Neural progenitor cell (in vitro differentiated cells): ENCODE measurements around the gene STOML1. TPM values are rescaled to one million over a fixed set of nuclear protein-coding genes. Genes with fewer than 3 reads are reported as not detected.

ENCODE experiments used
- DNase-seq: peaks from one replicate; pipeline ENCODE4 v3.0.0-alpha.2; 2016; ENCODE audit warnings: low spot score
- H2AFZ ChIP-seq: fragments of 200-600 bp; sonication (generic); replicated peaks from 2 replicates; pipeline ENCODE4 v1.6.1; 2016; ENCODE audit warnings: antibody characterized with exemption
- H3F3A ChIP-seq: fragments of 200-600 bp; sonication (generic); 2 replicates; pipeline ENCODE4 v1.6.1; 2016; ENCODE audit warnings: antibody characterized with exemption, low read depth
- H3K27ac ChIP-seq: fragments of 200-600 bp; sonication (generic); 2 replicates; pipeline ENCODE4 v1.5.1; 2016; ENCODE audit warnings: mild to moderate bottlenecking
- H3K27me3 ChIP-seq: fragments of 200-600 bp; sonication (generic); 2 replicates; pipeline ENCODE4 v1.6.1; 2016; ENCODE audit warnings: mild to moderate bottlenecking, moderate library complexity
- H3K36me3 ChIP-seq: fragments of 200-600 bp; sonication (generic); 2 replicates; pipeline ENCODE4 v1.5.1; 2016
- H3K4me1 ChIP-seq: fragments of 200-600 bp; sonication (generic); 2 replicates; pipeline ENCODE4 v1.6.1; 2016; ENCODE audit warnings: mixed run types
- H3K4me2 ChIP-seq: fragments of 200-600 bp; sonication (generic); 2 replicates; pipeline ENCODE4 v1.6.1; 2016
- H3K4me3 ChIP-seq: fragments of 200-600 bp; sonication (generic); 2 replicates; pipeline ENCODE4 v1.5.1; 2016
- H3K79me2 ChIP-seq: fragments of 200-600 bp; sonication (generic); 2 replicates; pipeline ENCODE4 v1.6.1; 2016; ENCODE audit warnings: low read depth
- H3K9ac ChIP-seq: fragments of 200-600 bp; sonication (generic); 2 replicates; pipeline ENCODE4 v1.6.1; 2016
- H3K9me3 ChIP-seq: fragments of 200-600 bp; sonication (generic); 2 replicates; pipeline ENCODE4 v1.5.1; 2016; ENCODE audit warnings: low read depth
- H4K20me1 ChIP-seq: fragments of 200-600 bp; sonication (generic); 2 replicates; pipeline ENCODE4 v1.6.1; 2016; ENCODE audit warnings: low read depth
- H3K27ac Mint-ChIP-seq: 3 replicates; pipeline ENCODE4 v1.8.0; 2021; ENCODE audit warnings: mixed read lengths
- H3K27me3 Mint-ChIP-seq: 2 replicates; pipeline ENCODE4 v1.8.0; 2022; ENCODE audit warnings: low read depth, mild to moderate bottlenecking, inconsistent platforms, moderate library complexity, mixed read lengths; ENCODE audit not compliant: insufficient read depth
- H3K36me3 Mint-ChIP-seq: 3 replicates; pipeline ENCODE4 v1.8.0; 2021; ENCODE audit warnings: mixed read lengths
- H3K4me1 Mint-ChIP-seq: 3 replicates; pipeline ENCODE4 v1.8.0; 2021; ENCODE audit warnings: mixed read lengths
- H3K4me3 Mint-ChIP-seq: 3 replicates; pipeline ENCODE4 v1.8.0; 2021; ENCODE audit warnings: mild to moderate bottlenecking, moderate library complexity, mixed read lengths
- H3K9me3 Mint-ChIP-seq: 3 replicates; pipeline ENCODE4 v1.8.0; 2020; ENCODE audit warnings: mixed read lengths
- CTCF ChIP-seq: fragments of 200-600 bp; sonication (generic); IDR thresholded peaks from 2 replicates; pipeline ENCODE4 v1.5.1; 2017; ENCODE audit warnings: antibody characterized with exemption, mild to moderate bottlenecking
- EZH2 ChIP-seq: fragments of 200-600 bp; sonication (generic); IDR thresholded peaks from 2 replicates; pipeline ENCODE4 v1.6.1; 2017; ENCODE audit warnings: antibody characterized with exemption, mild to moderate bottlenecking, moderate library complexity
- EZH2phosphoT487 ChIP-seq: fragments of 200-600 bp; sonication (generic); IDR thresholded peaks from 2 replicates; pipeline ENCODE4 v1.6.1; 2017; ENCODE audit warnings: antibody characterized with exemption
- total RNA-seq: library from RNA; depleted of rRNA; stranded (reverse); fragments of >200 nt; gene quantifications from 2 replicates; pipeline ENCODE4 v1.2.3, GENCODE V29; 2015; ENCODE audit warnings: low replicate concordance

STOML1 gene
- total RNA-seq, 1 donor from 2014 or later: 2.0 TPM

- no peak overlapping the region for H3K9ac ChIP-seq
- H3K27ac ChIP-seq: no peak overlapping the region
Measured at GRCh38 chr15:73965758-73966113, 26.4 kb downstream of the STOML1 start.

GRCh38 chr15:73965094-73965757 is 26.9 kb downstream of the STOML1 start:
- TF ChIP-seq EZH2phosphoT487: no peak
- no peak for TF ChIP-seq CTCF
- no peak for TF ChIP-seq EZH2
- H3F3A ChIP-seq: peaks cover 7% of the 10 kb centered on the region
- no peak overlapping the region for H3K9ac ChIP-seq
- peak overlapping the region; percentile 57 for H3K4me2 ChIP-seq
- no peaks in the 10 kb centered on the region for H4K20me1 ChIP-seq
- H3K27ac ChIP-seq: no peak overlapping the region
- Mint-ChIP-seq H3K27ac (no peak overlapping the region), H3K36me3 (no peaks in the 10 kb centered on the region), H3K27me3 (peaks cover 9% of the 10 kb centered on the region), H3K4me1 (peaks cover 19% of the 10 kb centered on the region), H3K4me3 (no peak overlapping the region), H3K9me3 (no peaks in the 10 kb centered on the region)
- no peaks in the 10 kb centered on the region for H3K27me3 ChIP-seq
- peaks cover 7% of the 10 kb centered on the region for H3K4me1 ChIP-seq
- H3K9me3 ChIP-seq: no peaks in the 10 kb centered on the region
- peak; percentile 56 for DNase-seq
- H3K36me3 ChIP-seq: no peaks in the 10 kb centered on the region
- peak overlapping the region; percentile 78 for H2AFZ ChIP-seq
- H3K4me3 ChIP-seq: no peak overlapping the region
- H3K79me2 ChIP-seq: no peaks in the 10 kb centered on the region

More at GRCh38 chr15:73965758-73966113, 26.4 kb downstream of the STOML1 start:
- Mint-ChIP-seq H3K9me3 (no peaks in the 10 kb centered on the region), H3K27me3 (peaks cover 9% of the 10 kb centered on the region), H3K4me3 (no peak overlapping the region), H3K36me3 (no peaks in the 10 kb centered on the region), H3K27ac (no peak overlapping the region), H3K4me1 (peaks cover 19% of the 10 kb centered on the region)
- no peak overlapping the region for H3K4me2 ChIP-seq
- H3K79me2 ChIP-seq: no peaks in the 10 kb centered on the region
- H3K27me3 ChIP-seq: no peaks in the 10 kb centered on the region
- no peak for DNase-seq
- TF ChIP-seq EZH2: no peak
- TF ChIP-seq EZH2phosphoT487: no peak
- no peak for TF ChIP-seq CTCF
- H3K4me3 ChIP-seq: no peak overlapping the region
- no peaks in the 10 kb centered on the region for H4K20me1 ChIP-seq
- no peak overlapping the region for H2AFZ ChIP-seq
- no peaks in the 10 kb centered on the region for H3K9me3 ChIP-seq
- H3K36me3 ChIP-seq: no peaks in the 10 kb centered on the region
- peaks cover 7% of the 10 kb centered on the region for H3F3A ChIP-seq
- peaks cover 7% of the 10 kb centered on the region for H3K4me1 ChIP-seq

DNA sequence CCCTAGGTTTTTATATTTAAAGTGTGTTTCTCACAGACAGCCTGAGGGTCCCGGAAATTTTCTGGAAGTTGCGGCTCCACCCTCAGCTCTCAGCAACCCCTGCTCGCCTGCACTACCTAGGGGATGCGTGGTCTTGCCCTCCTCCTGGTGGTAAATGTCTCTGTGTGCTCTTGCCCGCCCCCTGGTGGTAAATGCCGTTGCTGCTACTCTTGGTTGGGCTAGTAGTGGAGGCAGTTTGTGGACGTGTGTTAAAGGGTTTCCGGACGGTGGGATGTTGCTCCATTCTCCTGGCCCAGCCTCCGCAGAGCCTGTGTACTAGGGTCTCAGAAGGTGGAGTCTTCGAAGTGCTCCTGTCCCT is 27.4 kb downstream of the STOML1 start:
- H2AFZ ChIP-seq: peak overlapping the region; percentile 78
- Mint-ChIP-seq H3K4me1 (peaks cover 19% of the 10 kb centered on the region), H3K4me3 (no peak overlapping the region), H3K27ac (peak overlapping the region; percentile 36), H3K36me3 (no peaks in the 10 kb centered on the region), H3K9me3 (no peaks in the 10 kb centered on the region), H3K27me3 (peaks cover 9% of the 10 kb centered on the region)
- no peaks in the 10 kb centered on the region for H3K9me3 ChIP-seq
- H3K36me3 ChIP-seq: no peaks in the 10 kb centered on the region
- no peak overlapping the region for H3K9ac ChIP-seq
- no peak overlapping the region for H3K4me3 ChIP-seq
- H3K27ac ChIP-seq: no peak overlapping the region
- peaks cover 7% of the 10 kb centered on the region for H3F3A ChIP-seq
- DNase-seq: peak; percentile 85
- no peaks in the 10 kb centered on the region for H3K27me3 ChIP-seq
- TF ChIP-seq EZH2 (no peak), CTCF (peak; percentile 98)
- peaks cover 7% of the 10 kb centered on the region for H3K4me1 ChIP-seq
- H3K4me2 ChIP-seq: peak overlapping the region; percentile 57
- no peaks in the 10 kb centered on the region for H4K20me1 ChIP-seq
- H3K79me2 ChIP-seq: no peaks in the 10 kb centered on the region
